Left cardiac atrium (tissue), 4 donors: ENCODE data around the gene CDK1. TPM values are rescaled to one million over a fixed set of nuclear protein-coding genes. Genes with fewer than 3 reads are reported as not detected.
A peak's percentile ranks its signal among the peaks of the same experiment; 100 is the strongest.
"Not testable (repeated sequence)": the region's sequence is repeated elsewhere in the genome, so short reads cannot be mapped to it uniquely, and the experiment has no call there.

Experiments
- ATAC-seq, 2 donors: fragments of 200-7000 bp; cut with Tn5 transposase; one replicate each; pipeline ENCODE4 v1.9.1; 2020; ENCODE audit warnings: mild to moderate bottlenecking in 2 of 2, moderate library complexity in 2 of 2
- DNase-seq: peaks from one replicate; pipeline ENCODE4 v3.0.0-alpha.2; 2020
- intact Hi-C, 2 donors: fragments of 100-400 bp; cut with DNase I; formaldehyde crosslinking; loops; one replicate each; pipeline versions ENCODE4 v1.14.1 to v1.15.1; 2022 to 2023
- total RNA-seq, 2 donors: library from RNA; stranded (reverse); fragmentation: NEBNext Ultra II Directional; extraction: Animal tissue kit (Norgen Biotek cat#: 25700); gene quantifications; one replicate each; pipeline ENCODE4 v1.2.1, GENCODE V29; 2021
- donor health status: DM: no; HTN: yes; CAD: no.
- donor health status: DM: no; HTN: yes; CAD: no; lungs with severe emphysema.
- donor health status: DM: yes; HTN: yes; CAD: no.
- donor health status: Dilated cardiomyopathy.

Gene CDK1
- total RNA-seq, 2 donors from 2014 or later = 1.5 to 2.7 TPM

DNA sequence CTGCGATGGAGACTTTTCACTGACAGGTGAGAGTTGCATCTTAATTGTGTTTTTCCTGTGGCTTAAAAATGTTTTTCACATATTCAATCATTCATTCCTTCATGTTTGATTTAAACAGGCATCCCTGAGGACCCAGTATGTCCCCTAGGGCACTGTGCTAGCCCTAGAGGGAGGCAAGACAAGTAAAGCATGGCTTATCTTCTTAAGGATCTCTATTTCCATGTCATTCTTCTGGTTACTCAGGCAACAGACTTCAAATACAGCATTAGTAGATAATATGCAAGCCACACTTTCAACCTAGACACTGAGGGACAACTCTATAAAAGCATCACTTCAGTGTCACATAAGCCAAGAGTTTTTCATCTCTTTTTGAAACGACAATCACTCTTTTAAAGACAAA is 29.2 kb downstream of the CDK1 start:
- intact Hi-C loops = no loop called here

GRCh38 chr10:60808036-60808435 is 29.8 kb downstream of the CDK1 start:
- intact Hi-C loops = no loop called here
- ATAC-seq (no peak), DNase-seq (no peak)

More for the DNA sequence above, 29.2 kb downstream of the CDK1 start:
- no peak for ATAC-seq
- no peak for DNase-seq

- DNase-seq = no peak
- peak; percentile 56 to 78 for ATAC-seq
- intact Hi-C loops = no loop called here
Observed at GRCh38 chr10:60809157-60809556, 30.9 kb downstream of the CDK1 start.

DNA sequence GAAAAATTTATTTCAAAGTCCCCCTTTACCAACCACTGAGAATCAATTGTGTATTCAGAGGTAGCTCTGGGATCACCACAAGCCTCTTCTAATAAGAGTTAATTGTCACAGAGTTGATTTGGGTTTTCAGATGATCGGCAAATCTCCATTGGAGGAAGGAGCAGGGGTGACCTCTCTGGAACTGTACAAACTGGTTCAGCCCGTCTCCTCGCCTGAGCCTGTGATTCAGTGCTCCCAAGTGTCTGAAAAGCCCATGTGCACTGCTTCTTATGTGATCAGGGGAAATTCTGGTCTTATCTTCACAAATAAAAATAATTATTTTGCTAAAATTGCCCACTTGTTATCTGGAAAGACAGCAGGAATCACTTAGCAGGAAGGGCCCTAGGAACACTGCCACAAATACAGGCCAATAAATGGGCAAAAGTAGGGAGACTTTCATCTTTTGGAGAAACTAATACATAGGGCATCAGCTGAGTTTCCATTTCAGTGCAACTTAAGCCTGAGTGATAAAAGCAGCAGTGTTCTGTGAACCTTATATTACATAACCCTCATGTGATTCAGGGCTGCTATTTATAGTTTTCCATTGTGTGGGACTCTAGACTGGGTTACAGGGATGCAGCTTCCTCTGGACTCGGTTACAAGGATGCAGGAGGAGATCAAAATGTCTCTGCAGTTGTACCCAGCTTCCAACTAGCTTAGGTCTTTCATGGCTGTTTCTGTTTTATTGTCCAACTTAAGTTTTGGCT is 32.3 kb downstream of the CDK1 start:
- intact Hi-C loops = loop anchor here (10.0 kb wide), 2 partner anchors 474 to 924 kb away; no protein-coding TSS in a partner anchor
- DNase-seq = no peak
- ATAC-seq = peak; percentile 90 to 92

GRCh38 chr10:60816628-60817397 is 38.5 kb downstream of the CDK1 start:
- DNase-seq = no peak
- intact Hi-C loops = loop anchor here (2.0 to 10.0 kb wide), 5 partner anchors 145 to 918 kb away; no protein-coding TSS in a partner anchor
- ATAC-seq = peak; percentile 92

DNA sequence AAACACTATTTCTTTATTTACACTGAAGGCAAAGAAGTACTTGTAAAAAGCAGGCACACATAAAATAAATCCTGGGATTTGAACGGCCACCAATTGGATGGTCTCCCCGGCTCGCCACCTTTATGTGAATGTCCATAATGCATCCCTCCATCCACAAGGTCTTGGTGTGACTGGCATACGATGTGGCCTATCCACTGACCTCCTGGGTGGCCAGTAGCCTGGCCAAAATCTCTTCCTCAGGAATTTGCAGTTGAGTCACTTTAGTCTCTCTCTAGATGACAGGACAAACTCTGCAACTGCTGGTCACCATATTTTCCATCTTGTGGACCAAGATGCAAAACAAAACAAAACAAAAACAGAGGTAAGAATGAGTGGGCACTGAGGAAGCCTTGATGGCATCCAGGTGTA is 39.1 kb downstream of the CDK1 start:
- intact Hi-C loops = loop anchor here (2.0 to 10.0 kb wide), 5 partner anchors 145 to 917 kb away; no protein-coding TSS in a partner anchor
- ATAC-seq = peak; percentile 29 to 68
- DNase-seq = no peak

DNA sequence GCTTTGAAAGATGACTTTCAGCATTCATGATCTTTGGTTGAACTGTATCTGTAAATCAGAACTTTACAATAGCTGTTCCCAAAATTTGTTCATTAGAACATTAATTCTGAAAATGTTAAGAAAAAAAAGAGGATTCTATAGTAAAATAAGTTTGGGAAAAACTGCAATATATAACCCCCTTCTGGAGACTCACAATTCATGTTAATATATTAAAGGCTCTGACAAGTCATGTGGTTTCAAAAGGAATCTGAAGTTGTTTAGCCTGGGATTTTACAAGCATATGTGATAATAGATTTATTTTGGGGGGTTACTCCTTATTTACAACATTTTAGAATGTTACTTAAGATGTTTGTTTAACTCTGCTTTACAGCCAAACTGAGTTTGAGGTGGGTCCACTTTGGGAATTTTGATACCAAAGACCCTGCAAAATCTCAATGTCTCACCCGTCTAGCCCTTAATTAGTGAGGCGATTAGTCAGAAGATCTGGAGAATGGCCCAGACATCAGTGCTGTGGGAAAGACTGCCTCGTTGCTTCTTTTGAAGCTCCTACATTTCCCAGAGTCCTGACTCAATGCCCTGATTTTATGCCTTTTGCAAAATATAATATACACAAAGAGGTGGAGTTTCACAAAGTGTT is 40.0 kb downstream of the CDK1 start:
- peak in 1 of 2 donors; percentile 76 for ATAC-seq
- no peak for DNase-seq
- intact Hi-C loops = loop anchor here (5.0 to 10.0 kb wide), 4 partner anchors 144 to 917 kb away; no protein-coding TSS in a partner anchor

GRCh38 chr10:60819271-60819670 is 41.0 kb downstream of the CDK1 start:
- DNase-seq (no peak), ATAC-seq (no peak)
- intact Hi-C loops = loop anchor here (5.0 to 10.0 kb wide), 4 partner anchors 143 to 916 kb away; no protein-coding TSS in a partner anchor

DNA sequence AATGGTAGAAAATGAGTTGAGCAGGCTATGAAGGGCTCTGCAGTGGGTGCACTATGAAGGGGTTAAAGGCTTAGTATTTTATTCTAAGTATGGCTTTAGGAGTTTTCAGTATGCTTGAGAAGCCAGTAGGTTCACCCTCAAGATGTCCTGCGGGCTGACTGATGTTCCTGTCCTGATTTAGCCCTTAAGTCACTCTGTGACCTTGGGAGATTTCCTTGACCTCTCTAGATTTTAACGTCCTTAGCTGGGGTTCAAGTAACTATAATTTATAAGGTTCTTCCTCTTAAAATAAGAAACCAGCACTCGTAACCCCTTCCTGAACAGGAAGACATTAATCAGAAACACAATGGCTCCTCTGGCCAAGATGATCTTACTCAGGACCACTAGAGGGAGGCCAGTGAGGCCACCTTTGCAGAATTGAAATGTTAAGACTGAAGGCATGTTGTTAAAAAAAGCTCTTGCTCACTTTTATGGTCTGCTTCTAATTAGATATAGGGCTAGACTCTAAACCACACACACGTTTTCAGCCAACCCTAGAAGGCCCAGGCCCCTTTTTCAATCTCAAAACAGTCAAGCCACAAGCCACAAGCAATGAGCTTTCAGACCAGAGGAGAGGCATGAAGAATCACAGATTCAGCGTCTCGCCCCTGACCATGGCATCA is 41.9 kb downstream of the CDK1 start:
- intact Hi-C loops = no loop called here
- peak in 1 of 2 donors; percentile 10 for ATAC-seq

DNA sequence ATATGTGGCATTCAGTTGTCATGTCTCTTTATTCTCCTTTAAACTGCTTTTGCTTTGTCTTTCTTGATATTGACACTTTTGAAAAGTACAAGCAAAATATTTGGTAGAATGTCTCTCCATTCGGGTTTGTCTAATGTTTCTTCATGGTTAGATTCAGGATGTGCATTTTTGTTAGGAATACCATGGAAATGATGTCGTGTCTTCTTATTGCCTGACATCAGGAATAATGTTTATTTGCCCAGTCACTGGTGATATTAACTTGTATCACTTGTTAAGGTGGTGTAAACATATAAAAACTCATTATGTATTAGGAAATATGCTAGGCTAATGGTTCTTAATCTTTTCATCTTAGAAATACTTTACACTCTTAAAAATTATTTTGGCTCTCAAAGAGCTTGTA is 43.4 kb downstream of the CDK1 start:
- DNase-seq (no peak), ATAC-seq (no peak)
- intact Hi-C loops = no loop called here

More for the DNA sequence above, 41.9 kb downstream of the CDK1 start:
- DNase-seq = no peak

GRCh38 chr10:60822809-60823208 is 44.5 kb downstream of the CDK1 start:
- no peak for DNase-seq
- intact Hi-C loops = no loop called here
- ATAC-seq = no peak

DNA sequence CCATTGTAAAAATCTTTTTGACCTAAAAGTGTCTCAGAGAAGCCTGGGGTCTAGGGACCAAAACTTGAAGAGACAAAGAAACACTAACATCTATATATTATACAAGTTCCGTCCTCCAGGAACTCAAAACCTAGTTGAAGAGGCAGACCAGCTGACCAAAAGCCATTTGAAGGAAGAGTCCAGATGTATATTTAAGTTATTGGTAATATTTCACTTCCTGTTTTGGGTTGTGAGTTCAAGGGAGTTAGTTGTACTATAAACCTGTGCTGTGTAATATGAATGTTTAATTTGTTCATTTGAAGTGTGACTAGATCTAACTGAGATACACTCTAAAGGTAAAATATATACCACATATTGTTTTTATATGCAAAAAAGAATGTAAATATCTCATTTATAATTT is 45.0 kb downstream of the CDK1 start:
- intact Hi-C loops = no loop called here
- ATAC-seq (no peak), DNase-seq (no peak)

DNA sequence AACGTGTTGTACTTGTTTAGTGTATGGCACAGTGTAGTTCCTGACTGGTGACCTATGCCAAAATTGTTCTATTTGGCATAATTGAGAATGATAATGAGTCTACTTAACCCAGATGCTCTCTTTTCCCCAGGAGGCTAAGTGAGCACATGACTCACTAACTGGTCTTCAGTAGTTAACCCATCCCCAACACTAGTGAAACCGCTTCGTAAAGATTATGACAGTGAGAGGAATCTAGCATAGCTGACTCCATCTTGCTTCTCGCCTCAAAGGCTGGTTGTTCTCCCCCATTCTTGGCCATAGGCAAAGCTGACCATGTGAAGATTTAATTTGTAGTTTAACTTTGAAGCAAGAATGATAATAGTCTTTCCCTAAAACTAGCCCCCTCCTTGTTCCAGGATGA is 47.2 kb downstream of the CDK1 start:
- no peak for ATAC-seq
- intact Hi-C loops = no loop called here
- DNase-seq = no peak

DNA sequence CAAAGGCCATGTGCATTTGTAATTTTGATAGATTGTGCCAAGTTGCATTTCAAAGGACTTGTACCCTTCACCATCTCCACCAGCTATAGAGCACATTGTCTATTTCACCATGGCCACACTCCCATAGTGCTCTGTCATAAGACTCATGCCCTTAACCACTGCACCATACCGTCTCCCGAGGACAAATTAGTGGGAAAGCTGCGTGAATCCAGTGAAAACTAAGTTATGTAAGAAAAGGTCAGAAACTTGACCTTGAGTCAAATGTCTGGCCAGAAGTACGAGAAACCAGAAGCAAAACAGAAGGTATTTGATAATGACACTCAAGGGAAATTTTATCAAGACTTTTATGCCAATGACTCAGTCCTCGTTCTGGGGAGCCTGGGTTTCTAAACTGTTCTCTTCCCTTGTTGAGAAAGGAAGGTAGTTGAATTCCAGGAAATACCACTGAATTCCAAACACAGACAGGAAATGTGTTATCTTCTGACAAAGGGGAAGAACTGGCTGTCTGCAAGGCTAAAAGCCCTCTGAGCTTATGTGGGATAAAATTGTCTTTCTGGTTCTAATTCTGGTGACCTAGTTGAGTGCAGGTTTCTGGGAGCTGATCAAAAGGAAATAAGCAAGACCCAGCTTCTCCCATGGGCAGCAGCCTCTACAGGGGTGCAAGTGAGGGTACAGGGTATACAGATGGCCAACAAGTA is 49.7 kb downstream of the CDK1 start:
- ATAC-seq = peak; percentile 82 to 95
- intact Hi-C loops = no loop called here
- DNase-seq = no peak

DNA sequence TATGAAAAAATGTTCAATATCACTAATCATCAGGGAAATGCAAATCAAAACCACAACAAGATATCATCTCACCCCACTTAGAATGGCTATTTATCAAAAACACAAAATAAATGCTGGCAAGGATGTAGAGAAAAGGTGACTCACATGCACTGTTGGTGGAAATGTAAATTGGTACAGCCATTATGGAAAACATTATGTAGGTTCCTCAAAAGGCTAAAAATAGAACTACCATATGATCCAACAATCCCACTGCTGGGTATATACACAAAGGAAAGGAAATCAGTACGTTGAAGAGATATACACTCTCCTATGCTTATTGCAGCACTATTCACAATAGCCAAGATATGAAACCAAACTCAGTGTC is 50.2 kb downstream of the CDK1 start:
- peak; percentile 3 to 48 for ATAC-seq
- intact Hi-C loops = no loop called here
- no peak for DNase-seq

- intact Hi-C loops, DNase-seq, ATAC-seq: not testable (repeated sequence)
Observed at GRCh38 chr10:60832136-60832535, 53.9 kb downstream of the CDK1 start.

GRCh38 chr10:60834401-60834800 is 56.1 kb downstream of the CDK1 start:
- DNase-seq (no peak), ATAC-seq (no peak)
- intact Hi-C loops = no loop called here

- intact Hi-C loops = no loop called here
- DNase-seq (no peak), ATAC-seq (no peak)
Observed at GRCh38 chr10:60835049-60835448, 56.8 kb downstream of the CDK1 start.

GRCh38 chr10:60841227-60841626 is 62.9 kb downstream of the CDK1 start:
- intact Hi-C loops, ATAC-seq: not testable (repeated sequence)

More at GRCh38 chr10:60841227-60841626, 62.9 kb downstream of the CDK1 start:
- DNase-seq = not testable (repeated sequence)
